ENCODE results near the gene HERPUD1.

The HERPUD1 gene

GRCh38 chr16:56936491-56936890, 4.5 kb downstream of the HERPUD1 start:
- DNase-seq, result no peak

GRCh38 chr16:56936950-56937349, 5.0 kb downstream of the HERPUD1 start:
- no peak for DNase-seq

- no peak for DNase-seq
Observed at GRCh38 chr16:56938664-56939513, 6.9 kb downstream of the HERPUD1 start.

GRCh38 chr16:56939801-56940200, 7.9 kb downstream of the HERPUD1 start:
- peak; percentile 42 for DNase-seq

- no peak for DNase-seq
Observed at GRCh38 chr16:56941092-56941491, 9.2 kb downstream of the HERPUD1 start.

DNA sequence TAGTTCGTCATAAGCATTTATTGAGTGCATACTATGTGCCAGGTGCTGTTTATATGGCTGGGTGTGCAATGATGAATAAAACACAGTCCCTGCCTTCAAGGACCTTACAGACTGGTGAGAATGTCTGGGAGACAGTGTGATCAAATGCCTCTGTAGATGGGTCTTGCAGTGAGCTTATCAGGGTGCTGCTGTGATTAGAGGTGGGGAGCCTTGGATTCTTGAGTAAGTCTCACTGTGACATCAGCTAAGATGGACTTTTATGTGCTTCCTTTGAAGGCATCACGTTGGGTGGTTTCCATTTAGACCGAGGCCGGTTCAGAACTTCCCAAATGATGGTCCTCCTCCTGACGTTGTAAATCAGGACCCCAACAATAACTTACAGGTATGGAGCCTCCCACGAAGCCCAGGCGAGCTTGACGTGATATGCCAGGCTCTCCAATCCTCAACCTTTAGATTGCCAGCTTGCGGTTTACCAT, 10.0 kb downstream of the HERPUD1 start:
- no peak for DNase-seq

GRCh38 chr16:56943761-56944375, 11.9 kb downstream of the HERPUD1 start:
- DNase-seq, result no peak

DNA sequence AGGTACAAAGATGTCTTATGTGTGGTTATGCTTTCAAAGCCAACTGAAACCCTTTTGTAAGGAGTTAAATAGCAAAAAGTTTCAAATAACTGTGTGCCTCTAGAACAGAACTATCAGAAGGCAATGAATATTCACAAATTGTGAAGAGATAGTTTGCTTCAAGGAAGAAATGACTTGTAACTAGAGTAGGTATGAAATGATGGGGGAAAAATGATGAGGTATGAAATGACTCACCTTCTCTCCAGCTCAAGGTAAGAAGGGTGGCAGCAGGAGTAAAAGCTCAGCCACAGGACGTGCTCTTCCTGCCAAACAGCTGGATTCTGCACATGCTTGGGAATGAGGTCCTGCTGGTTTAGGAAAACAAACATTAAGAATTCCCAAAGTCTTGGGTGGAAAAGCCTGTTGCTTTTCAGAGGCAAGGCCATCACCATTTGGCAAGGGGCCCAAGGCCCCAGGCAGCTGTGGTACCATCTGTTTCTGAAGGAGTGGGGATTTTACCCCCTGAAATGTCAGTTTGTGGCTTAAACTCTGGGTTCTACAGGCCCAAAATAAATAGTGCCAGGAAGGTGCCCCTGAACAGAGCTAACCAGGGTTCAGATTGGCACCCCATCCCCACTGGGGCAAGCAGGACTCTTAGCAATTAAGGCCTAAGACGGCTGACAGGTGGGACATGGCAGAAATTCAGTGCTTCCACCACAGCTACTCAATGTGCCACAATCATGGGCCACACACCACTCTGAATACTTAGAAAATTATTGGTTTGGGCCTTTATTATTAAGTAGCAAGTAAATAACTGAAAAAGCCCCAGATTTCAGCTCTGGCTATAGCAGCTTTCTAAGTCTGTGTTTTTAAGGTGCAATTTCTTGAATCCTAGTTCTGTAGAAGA, 13.3 kb downstream of the HERPUD1 start:
- DNase-seq, result no peak

DNA sequence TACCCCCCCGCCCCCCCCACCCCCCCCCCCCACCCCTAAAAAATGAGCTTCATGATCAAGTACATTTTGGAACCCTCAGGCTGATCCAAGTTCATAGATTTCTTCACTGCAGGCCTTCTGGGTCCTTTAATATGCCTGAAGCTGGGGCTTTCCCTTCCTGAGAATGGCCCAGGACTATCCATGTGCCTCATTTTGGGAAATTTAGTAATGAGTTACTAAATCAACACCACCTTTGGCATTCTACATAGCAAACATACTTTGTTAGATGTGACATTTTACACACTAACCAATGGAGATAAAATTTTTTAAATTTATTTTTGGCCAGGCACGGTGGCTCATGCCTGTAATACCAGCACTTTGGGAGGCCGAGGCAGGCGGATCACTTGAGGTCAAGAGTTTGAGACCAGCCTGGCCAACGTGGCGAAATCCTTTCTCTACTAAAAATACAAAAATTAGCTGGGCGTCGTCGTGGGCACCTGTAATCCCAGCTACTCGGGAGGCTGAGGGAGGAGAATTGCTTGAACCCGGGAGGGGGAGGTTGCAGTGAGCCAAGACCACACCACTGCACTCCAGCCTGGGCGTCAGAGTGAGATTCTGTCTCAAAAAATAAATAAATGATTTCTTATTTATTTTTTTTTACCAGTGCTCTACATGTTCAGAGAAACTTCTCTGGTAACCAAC, 14.0 kb downstream of the HERPUD1 start:
- DNase-seq, result no peak

- DNase-seq, result no peak
Observed at GRCh38 chr16:56946767-56947603, 15.0 kb downstream of the HERPUD1 start.

DNA sequence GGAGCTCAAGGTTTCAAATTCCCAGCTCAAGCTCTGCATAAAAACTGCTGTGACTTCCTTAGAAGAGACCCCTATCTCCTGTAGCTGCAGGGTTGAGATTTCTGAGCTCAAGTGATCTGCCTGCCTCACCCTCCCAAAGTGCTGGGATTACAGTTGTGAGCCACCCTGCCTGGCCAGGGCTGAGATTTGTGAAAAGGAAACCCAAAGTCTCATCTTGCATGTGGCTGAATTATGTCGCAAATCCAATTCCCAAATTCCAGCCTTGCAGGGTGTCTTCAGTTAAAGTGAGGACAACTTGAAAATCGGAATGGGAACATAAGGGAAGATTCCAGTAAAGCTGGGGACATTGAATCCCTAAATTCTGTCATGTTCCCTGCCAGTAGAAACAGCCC, 15.7 kb downstream of the HERPUD1 start:
- DNase-seq, result no peak

GRCh38 chr16:56948234-56948633, 16.3 kb downstream of the HERPUD1 start:
- DNase-seq, result no peak

- no peak for DNase-seq
Observed at GRCh38 chr16:56950051-56950450, 18.1 kb downstream of the HERPUD1 start.

GRCh38 chr16:56950455-56950854, 18.5 kb downstream of the HERPUD1 start:
- no peak for DNase-seq

DNA sequence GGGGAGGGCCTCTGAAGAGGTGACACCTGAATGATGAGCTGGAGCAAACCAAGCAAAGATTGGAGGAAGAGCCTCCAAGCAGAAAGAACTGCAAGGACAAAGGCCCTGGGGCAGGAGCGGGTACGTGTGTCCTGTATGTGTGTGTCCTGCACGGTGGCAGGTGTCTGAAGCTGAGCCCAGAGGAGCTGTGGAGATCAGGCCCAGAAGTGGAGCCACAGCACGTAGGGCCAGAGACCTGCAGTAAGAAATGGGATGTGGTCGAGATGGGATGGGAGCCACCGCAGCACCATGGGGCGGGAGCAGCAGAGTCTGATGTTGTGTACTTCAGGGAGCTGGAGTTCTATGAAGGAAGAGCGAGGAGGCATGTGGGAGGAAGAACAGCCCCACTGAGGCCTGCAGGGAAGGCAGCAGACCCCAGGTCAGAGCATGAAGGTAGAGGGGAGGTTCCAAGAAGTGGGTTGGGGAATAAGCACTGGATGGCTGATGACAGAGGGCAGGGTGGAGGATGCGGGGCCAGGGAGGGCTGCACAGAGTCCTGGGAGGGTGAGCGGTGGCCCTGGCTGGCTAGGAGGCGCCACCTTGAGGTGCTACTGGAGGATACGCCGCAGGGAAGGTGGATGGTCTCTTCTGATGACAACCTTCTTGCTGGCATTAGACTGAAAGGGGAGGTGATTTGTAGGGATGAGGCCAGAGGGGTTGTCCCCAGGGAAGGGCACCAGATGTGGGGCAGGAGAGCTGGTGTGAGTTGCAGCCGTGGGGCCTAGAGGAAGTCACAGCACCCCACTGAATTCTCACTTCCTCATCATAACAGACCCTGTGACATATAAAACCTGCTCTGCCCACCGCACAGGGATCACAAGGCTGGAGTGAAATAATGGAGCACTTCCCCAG, 19.2 kb downstream of the HERPUD1 start:
- peak; percentile 50 for DNase-seq

- DNase-seq, result no peak
Observed at GRCh38 chr16:56953006-56953405, 21.1 kb downstream of the HERPUD1 start.

DNA sequence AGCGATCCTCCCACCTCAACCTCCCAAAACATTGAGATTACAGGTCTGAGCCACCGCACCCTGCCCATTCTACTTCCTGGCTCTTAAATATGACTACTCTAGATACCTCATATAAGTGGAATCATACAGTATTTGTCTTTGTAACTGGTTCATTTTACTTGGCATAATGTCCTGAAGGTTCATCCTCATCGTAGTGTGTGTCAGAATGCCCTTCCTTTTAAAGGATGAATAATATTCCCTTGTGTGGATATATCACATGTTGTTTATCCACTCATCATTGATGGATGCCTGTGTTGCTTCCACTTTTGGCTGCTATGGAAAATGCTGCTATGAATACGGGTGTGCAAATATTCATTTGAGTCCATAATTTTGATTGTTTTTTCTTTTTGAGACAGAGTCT, 24.1 kb downstream of the HERPUD1 start:
- no peak for DNase-seq

GRCh38 chr16:56956756-56957155, 24.8 kb downstream of the HERPUD1 start:
- DNase-seq, result no peak

GRCh38 chr16:56960681-56961281, 28.8 kb downstream of the HERPUD1 start:
- no peak for DNase-seq

DNA sequence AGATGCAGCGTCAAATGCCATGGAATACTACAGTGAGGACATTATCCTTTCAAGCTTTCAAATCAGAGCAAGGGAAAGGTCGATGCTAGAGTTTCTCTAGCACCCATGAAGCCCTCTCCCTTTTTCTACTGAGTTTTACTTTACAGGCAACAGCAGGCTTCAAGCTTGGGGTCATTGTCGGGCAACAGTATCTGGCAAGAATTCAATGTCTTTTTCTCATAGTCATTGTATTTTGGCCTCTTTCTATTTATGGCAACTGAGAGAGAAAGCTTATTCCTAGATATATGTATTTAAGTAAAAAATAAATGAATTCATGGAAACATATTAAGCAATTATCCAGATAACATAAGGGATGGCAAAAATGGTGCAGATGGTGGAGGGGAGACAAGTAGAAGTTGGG, 29.4 kb downstream of the HERPUD1 start:
- DNase-seq, result no peak

Data from NCI-H146 (cell line).